Pancreas (tissue), 10 donors: ENCODE data around the gene ERMAP. TPM values are rescaled to one million over a fixed set of nuclear protein-coding genes. Genes with fewer than 3 reads are reported as not detected.
A peak's percentile ranks its signal among the peaks of the same experiment; 100 is the strongest.

ENCODE experiments used
- ATAC-seq, 4 donors: fragments of 200-7000 bp; cut with Tn5 transposase; one replicate each; pipeline versions ENCODE4 v1.8.0 to v1.9.1; 2020; ENCODE audit warnings: mild to moderate bottlenecking in 4 of 4, moderate library complexity in 4 of 4
- DNase-seq, 6 donors: peaks; one replicate each; pipeline ENCODE4 v3.0.0-alpha.2; 2020
- FAIRE-seq: peaks from 2 replicates; lab custom pipeline; 2012; peaks lifted over from hg19 to GRCh38; lab: Jason Lieb, UNC
- H3K27ac ChIP-seq, 4 donors: fragments of 200-600 bp; sonication (generic); 1 replicate in 3 of 4; 2 replicates in 1 of 4; pipeline versions ENCODE4 v1.5.0 to v1.8.0; 2020
- H3K27me3 ChIP-seq, 4 donors: fragments of 200-600 bp; one replicate each; pipeline ENCODE4 v1.8.0; 2021
- H3K36me3 ChIP-seq, 3 donors: fragments of 200-600 bp; sonication (generic) in 1 of 3; one replicate each; pipeline versions ENCODE4 v1.5.0 to v1.8.0; 2020 to 2021
- H3K4me1 ChIP-seq, 3 donors: fragments of 200-600 bp; one replicate each; pipeline ENCODE4 v1.8.0; 2021
- H3K4me3 ChIP-seq, 4 donors: fragments of 200-600 bp; sonication (generic) in 2 of 4; one replicate each; pipeline versions ENCODE4 v1.5.0 to v1.8.0; 2020 to 2021
- H3K9me3 ChIP-seq, 4 donors: fragments of 200-600 bp; one replicate each; pipeline ENCODE4 v1.8.0; 2021
- WGBS, 2 donors: extraction: QIAGEN DNeasy Blood & Tissue Kit; methylation state at CpG; one replicate each; pipeline ENCODE4 v1.1.7; 2013; 5-methylcytosine and 5-hydroxymethylcytosine counted together
- intact Hi-C, 3 donors: fragments of 100-400 bp; cut with DNase I; formaldehyde crosslinking; loops; one replicate each; pipeline versions ENCODE4 v1.11.1 to v1.14.2; 2022
- polyA plus RNA-seq, 2 donors: library from polyadenylated mRNA; stranded (reverse); fragments of 200-250 nt; gene quantifications; one replicate each; pipeline ENCODE4 v1.2.3, GENCODE V29; 2013
- total RNA-seq, 6 donors: library from RNA; stranded (reverse); fragmentation: NEBNext Ultra II Directional in 4 of 6; extraction: Animal tissue kit (Norgen Biotek cat#: 25700) in 4 of 6; gene quantifications; one replicate each; pipeline versions ENCODE4 v1.2.1 to v1.2.4, GENCODE V29; 2021 to 2023
- TF ChIP-seq, protein P1 (sequence below), 4 donors: fragments of 200-600 bp; sonication (generic) in 3 of 4; IDR thresholded peaks; one replicate each; pipeline versions ENCODE4 v1.5.0 to v1.8.0; 2021; ENCODE audit warnings: antibody characterized with exemption in 4 of 4
- donor health status: healthy with polysubstance abuse.
- donor health status: DM: no; HTN: no; CAD: no; lungs with moderate emphysema.
- donor health status: DM: no; HTN: no; CAD: no.
- donor health status: control.
- donor health status: control.
- donor health status: Bipolar disorder and iron deficiency.
- donor health status: DM: yes; HTN: yes; CAD: no.
- donor health status: DM: no; HTN: no; CAD: no.
- donor health status: DM: no; HTN: no; CAD: no.
- donor health status: DM: yes; HTN: yes; CAD: no.

Gene ERMAP
- total and polyA plus RNA-seq, 8 donors = 4.8 to 11.2 (median 8.5) TPM

DNA sequence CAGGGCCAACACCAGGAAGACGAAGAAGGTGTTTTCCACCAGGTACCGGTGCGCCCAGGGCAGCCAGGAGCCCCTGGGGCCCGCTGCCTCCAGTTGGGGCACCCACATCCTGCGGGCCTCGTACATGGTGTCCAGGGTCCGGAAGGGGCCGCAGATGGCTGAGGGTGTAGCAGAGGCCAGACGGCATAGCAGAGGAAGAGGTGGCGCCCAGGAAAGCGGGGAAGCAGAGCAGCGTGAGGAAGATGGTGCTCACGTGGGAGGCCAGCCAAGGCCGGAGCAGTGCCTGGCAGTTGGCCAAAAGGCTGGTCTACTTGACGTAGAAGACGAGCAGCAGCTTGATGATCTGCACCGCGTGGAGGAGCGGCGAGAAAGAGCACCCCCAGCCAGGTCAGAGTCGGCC, 69.9 kb downstream of the ERMAP start:
- H3K4me1 ChIP-seq = no peaks in the 10 kb centered on the region
- H3K4me3 ChIP-seq = no peak overlapping the region
- H3K9me3 ChIP-seq = no peaks in the 10 kb centered on the region
- intact Hi-C loops = loop anchor here in 1 of 3 donors (10.0 kb wide), 1 partner anchor 102 kb away; the partner anchor contains the start of gene TMEM269
- ATAC-seq (no peak), FAIRE-seq (no peak), DNase-seq (peak in 1 of 6 donors; percentile 59)
- 67 to 78% methylated on average over 21 of the region's 21 CpGs for WGBS, 2 donors
- no peaks in the 10 kb centered on the region for H3K36me3 ChIP-seq
- no peaks in the 10 kb centered on the region for H3K27me3 ChIP-seq
- TF ChIP-seq, protein P1, sequence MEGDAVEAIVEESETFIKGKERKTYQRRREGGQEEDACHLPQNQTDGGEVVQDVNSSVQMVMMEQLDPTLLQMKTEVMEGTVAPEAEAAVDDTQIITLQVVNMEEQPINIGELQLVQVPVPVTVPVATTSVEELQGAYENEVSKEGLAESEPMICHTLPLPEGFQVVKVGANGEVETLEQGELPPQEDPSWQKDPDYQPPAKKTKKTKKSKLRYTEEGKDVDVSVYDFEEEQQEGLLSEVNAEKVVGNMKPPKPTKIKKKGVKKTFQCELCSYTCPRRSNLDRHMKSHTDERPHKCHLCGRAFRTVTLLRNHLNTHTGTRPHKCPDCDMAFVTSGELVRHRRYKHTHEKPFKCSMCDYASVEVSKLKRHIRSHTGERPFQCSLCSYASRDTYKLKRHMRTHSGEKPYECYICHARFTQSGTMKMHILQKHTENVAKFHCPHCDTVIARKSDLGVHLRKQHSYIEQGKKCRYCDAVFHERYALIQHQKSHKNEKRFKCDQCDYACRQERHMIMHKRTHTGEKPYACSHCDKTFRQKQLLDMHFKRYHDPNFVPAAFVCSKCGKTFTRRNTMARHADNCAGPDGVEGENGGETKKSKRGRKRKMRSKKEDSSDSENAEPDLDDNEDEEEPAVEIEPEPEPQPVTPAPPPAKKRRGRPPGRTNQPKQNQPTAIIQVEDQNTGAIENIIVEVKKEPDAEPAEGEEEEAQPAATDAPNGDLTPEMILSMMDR (IDR thresholded peaks at IDR 0.05) = no peak
- no peak overlapping the region for H3K27ac ChIP-seq

DNA sequence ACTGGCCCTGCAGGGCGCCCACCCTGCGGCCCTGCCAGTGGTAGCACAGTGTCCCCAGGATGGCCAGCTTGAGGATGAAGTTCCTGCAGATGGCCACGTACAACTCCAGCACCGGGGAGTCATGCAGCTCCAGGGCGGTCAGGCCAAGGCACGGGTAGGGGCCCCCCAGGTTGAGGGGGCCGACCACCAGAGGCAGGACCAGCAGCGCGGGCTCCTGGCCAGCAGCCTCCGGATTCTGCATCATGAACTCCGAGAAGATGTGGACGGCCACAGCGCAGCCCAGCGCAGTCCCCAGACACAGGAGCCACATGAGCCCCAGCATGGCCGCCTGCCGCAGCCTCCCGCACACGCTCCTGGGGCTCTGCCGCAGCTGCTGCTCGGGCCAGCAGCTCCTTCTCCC, 70.4 kb downstream of the ERMAP start:
- DNase-seq = no peak
- H3K9me3 ChIP-seq = no peaks in the 10 kb centered on the region

DNA sequence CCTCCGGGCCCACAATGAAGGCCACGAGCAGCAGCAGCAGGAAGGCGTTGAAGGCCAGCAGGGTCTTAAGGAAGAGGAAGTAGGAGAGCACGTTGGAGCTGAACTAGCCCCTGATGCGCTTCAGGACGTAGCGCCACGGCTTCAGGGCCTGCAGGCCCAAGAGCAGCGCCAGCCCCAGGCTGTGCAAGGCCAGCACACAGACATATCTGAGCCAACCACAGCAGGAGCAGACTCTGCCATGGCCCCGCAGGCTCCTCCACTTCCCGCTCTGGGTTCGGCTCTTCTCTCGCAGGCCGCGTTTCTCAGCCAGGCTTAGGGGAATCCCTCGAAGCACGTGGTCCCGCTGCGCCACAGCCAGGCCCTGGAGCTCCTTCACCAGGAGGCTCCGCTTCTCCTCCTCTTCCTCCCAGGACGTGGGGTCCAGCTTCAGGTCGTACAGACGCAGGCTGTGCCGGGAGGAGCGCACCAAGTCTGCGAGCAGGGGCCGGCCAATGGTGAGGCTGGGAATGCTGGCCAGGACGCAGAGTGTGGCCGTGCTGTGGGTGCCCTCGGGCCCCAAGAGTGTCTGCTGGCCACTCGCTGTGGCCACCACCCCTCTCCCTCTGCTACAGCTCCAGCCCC, 71.2 kb downstream of the ERMAP start:
- no peaks in the 10 kb centered on the region for H3K36me3 ChIP-seq
- ATAC-seq = no peak
- H3K4me1 ChIP-seq = no peaks in the 10 kb centered on the region
- intact Hi-C loops = loop anchor here in 1 of 3 donors (10.0 kb wide), 1 partner anchor 103 kb away; the partner anchor contains the start of gene TMEM269
- DNase-seq = no peak
- H3K27ac ChIP-seq = no peak overlapping the region
- no peaks in the 10 kb centered on the region for H3K27me3 ChIP-seq
- no peaks in the 10 kb centered on the region for H3K9me3 ChIP-seq
- WGBS, 2 donors = 88 to 89% methylated on average over 31 of the region's 31 CpGs
- TF ChIP-seq, protein P1 (IDR thresholded peaks at IDR 0.05) = no peak
- FAIRE-seq = no peak
- H3K4me3 ChIP-seq = no peak overlapping the region

More for the DNA sequence above, 70.4 kb downstream of the ERMAP start:
- Histone ChIP-seq H3K36me3 (no peaks in the 10 kb centered on the region), H3K27ac (no peak overlapping the region), H3K4me1 (no peaks in the 10 kb centered on the region), H3K4me3 (no peak overlapping the region), H3K27me3 (no peaks in the 10 kb centered on the region)
- TF ChIP-seq, protein P1 (IDR thresholded peaks at IDR 0.05) = no peak
- ATAC-seq (no peak), FAIRE-seq (no peak)
- 89 to 90% methylated on average over 20 of the region's 20 CpGs for WGBS, 2 donors
- intact Hi-C loops = loop anchor here in 1 of 3 donors (10.0 kb wide), 1 partner anchor 103 kb away; the partner anchor contains the start of gene TMEM269

DNA sequence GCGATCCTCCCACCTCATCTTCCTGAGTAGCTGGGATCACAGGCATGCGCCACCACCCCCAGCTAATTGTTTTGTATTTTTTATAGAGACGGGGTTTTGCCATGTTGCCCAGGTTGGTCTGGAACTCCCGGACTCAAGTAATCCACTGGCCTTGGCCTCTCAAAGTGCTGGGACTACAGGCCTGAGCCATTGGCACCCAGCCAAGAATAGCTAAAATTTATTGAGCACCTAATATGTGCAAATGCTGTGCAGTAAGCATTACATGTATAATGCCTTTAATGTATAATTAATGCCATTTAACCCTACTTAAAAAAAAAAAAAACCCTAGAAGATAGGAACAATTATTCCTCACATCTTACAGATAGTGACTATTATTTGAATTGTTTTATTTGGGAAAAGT, 72.3 kb downstream of the ERMAP start:
- Histone ChIP-seq H3K9me3 (no peaks in the 10 kb centered on the region), H3K27ac (no peak overlapping the region), H3K4me1 (no peaks in the 10 kb centered on the region), H3K36me3 (no peaks in the 10 kb centered on the region), H3K27me3 (no peaks in the 10 kb centered on the region), H3K4me3 (no peak overlapping the region)
- intact Hi-C loops = loop anchor here in 1 of 3 donors (10.0 kb wide), 1 partner anchor 104 kb away; the partner anchor contains the start of gene TMEM269
- FAIRE-seq (no peak), DNase-seq (no peak), ATAC-seq (no peak)
- WGBS, 2 donors = 80 to 91% methylated on average over 4 of the region's 4 CpGs
- TF ChIP-seq, protein P1 (IDR thresholded peaks at IDR 0.05) = no peak
